Neutrophil (primary cell): ENCODE results near the gene FITM1.
A peak's percentile ranks its signal among the peaks of the same experiment; 100 is the strongest.

Experiments used
- H3K27ac ChIP-seq: fragments of 200-600 bp; sonication (generic); 2 replicates; pipeline ENCODE4 v1.5.1; 2016; ENCODE audit warnings: mild to moderate bottlenecking, moderate library complexity
- H3K27me3 ChIP-seq: fragments of 200-600 bp; sonication (generic); 2 replicates; pipeline ENCODE4 v1.6.0; 2016; ENCODE audit warnings: mild to moderate bottlenecking
- H3K36me3 ChIP-seq: fragments of 200-600 bp; sonication (generic); 2 replicates; pipeline ENCODE4 v1.5.1; 2017
- H3K4me1 ChIP-seq, 2 experiments: fragments of 200-600 bp in 1 of 2; sonication (generic) in 1 of 2; 1 replicate in 1 of 2; 2 replicates in 1 of 2; pipeline versions ENCODE4 v1.5.1 to v1.6.1; 2013 to 2016; ENCODE audit warnings: low read depth in 1 of 2, low read length in 1 of 2, mild to moderate bottlenecking in 1 of 2, moderate library complexity in 1 of 2; ENCODE audit not compliant: control insufficient read depth in 1 of 2, insufficient read depth in 1 of 2
- H3K4me3 ChIP-seq, 2 experiments: fragments of 200-600 bp in 1 of 2; sonication (generic) in 1 of 2; 1 replicate in 1 of 2; 2 replicates in 1 of 2; pipeline ENCODE4 v1.5.1; 2013 to 2016; ENCODE audit warnings: low read depth in 1 of 2, low read length in 1 of 2, mild to moderate bottlenecking in 1 of 2, moderate library complexity in 1 of 2
- H3K9me3 ChIP-seq: fragments of 200-600 bp; sonication (generic); 2 replicates; pipeline ENCODE4 v1.5.1; 2016
- TF ChIP-seq, protein P1 (sequence below): fragments of 200-600 bp; sonication (generic); IDR thresholded peaks from 2 replicates; pipeline ENCODE4 v1.5.1; 2016; ENCODE audit warnings: antibody characterized with exemption

FITM1 gene

DNA sequence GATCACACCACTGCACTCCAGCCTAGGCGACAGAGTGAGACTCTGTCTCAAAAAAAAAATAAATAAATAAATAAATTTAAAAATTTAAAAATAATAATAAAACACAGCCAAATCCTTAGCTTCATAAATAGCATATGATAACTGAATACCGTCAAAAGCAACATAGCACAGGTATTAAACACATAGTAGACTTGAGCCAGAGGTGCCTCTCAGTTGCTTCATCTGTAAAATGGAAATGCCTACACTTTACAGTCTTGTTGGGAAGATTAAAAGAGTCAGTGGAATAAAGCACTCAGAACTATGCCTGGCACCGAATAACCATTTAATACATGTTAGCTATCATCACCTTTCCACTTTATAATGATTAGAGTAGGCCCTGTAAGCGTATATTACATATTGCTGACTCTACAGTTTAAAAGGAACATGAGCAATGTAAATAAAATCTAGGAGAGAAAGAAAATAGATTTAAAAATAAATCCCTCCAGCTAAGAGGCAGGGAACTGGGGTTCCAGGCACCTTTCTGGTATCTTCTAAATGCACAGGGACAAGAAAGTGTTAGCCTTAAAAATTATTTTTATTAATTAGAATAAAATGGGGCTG is 23.7 kb upstream of the FITM1 start:
- Histone ChIP-seq H3K36me3 (no peaks in the 10 kb centered on the region), H3K9me3 (no peaks in the 10 kb centered on the region), H3K27ac (no peak overlapping the region), H3K4me1 (peaks cover 5 to 7% of the 10 kb centered on the region in 2 experiments), H3K4me3 (no peak overlapping the region), H3K27me3 (peaks cover 2% of the 10 kb centered on the region)
- TF ChIP-seq, protein P1, sequence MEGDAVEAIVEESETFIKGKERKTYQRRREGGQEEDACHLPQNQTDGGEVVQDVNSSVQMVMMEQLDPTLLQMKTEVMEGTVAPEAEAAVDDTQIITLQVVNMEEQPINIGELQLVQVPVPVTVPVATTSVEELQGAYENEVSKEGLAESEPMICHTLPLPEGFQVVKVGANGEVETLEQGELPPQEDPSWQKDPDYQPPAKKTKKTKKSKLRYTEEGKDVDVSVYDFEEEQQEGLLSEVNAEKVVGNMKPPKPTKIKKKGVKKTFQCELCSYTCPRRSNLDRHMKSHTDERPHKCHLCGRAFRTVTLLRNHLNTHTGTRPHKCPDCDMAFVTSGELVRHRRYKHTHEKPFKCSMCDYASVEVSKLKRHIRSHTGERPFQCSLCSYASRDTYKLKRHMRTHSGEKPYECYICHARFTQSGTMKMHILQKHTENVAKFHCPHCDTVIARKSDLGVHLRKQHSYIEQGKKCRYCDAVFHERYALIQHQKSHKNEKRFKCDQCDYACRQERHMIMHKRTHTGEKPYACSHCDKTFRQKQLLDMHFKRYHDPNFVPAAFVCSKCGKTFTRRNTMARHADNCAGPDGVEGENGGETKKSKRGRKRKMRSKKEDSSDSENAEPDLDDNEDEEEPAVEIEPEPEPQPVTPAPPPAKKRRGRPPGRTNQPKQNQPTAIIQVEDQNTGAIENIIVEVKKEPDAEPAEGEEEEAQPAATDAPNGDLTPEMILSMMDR = no peak

DNA sequence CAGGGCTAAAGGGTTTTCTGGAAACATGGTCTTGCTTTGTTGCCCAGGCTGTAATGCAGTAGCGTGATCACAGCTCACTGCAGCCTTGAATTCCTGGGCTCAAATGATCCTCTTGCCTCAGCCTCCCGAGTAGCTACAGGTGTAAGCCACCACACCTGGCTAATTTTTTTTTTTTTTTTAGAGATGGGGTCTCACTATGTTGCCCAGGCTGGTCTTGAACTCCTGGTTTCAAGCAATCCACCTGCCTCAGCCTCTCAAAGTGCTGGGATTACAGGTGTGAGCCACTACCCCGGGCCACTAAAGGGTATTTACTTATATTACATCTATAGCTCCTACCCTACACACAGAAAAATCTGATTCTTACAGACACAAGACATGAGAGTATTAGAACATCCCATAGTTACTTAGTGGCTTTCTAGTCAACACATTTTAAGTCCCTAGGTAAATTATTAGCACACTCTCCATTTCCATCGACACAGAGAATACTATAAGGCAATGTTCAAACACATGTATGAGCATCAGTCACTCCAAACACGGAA is 22.1 kb upstream of the FITM1 start:
- Histone ChIP-seq H3K36me3 (no peaks in the 10 kb centered on the region), H3K27ac (peak overlapping the region; percentile 60), H3K9me3 (no peaks in the 10 kb centered on the region), H3K4me1 (peaks cover 8 to 11% of the 10 kb centered on the region in 2 experiments), H3K4me3 (peak overlapping the region in 1 of 2 experiments; percentile 3), H3K27me3 (no peaks in the 10 kb centered on the region)
- TF ChIP-seq, protein P1 = no peak

DNA sequence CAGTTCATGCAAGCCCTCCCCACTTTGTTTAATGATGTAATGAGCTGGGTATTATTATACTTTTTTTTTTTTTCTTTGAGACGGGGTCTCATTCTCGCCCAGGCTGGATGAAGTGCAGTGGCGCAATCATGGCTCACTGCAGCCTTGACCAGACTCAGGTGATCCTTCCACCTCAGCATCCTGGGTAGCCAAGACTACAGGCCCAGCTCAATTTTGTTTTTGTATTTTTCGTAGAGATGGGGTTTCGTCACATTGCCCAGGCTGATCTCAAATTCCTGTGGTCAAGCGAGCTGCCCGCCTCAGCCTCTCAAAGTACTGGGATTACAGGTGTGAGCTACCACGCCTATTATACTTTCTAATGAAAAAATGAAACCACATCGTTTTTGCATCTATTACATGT is 20.4 kb upstream of the FITM1 start:
- TF ChIP-seq, protein P1 = no peak
- no peaks in the 10 kb centered on the region for H3K9me3 ChIP-seq
- H3K4me3 ChIP-seq = no peak overlapping the region
- peaks cover 15 to 16% of the 10 kb centered on the region in 2 experiments for H3K4me1 ChIP-seq
- H3K36me3 ChIP-seq = no peaks in the 10 kb centered on the region
- no peak overlapping the region for H3K27ac ChIP-seq
- H3K27me3 ChIP-seq = no peaks in the 10 kb centered on the region

DNA sequence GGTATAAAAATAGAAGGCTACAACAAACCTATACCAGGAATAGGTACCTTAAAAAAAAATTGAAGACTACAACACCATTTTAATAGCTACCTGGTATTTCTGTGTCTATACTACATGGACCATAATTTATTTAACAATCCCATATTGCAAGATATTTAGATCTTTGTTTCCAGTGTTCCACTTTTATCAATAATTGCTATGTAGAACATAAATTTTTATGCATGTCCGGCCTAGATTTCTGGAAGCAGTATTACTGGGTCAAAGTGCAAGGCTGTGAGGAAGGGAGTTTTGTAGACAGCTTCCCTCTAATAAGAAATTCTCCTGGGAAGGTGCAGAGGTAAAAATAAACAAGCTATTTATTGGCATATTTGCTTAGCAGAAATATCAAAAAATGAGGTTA is 19.9 kb upstream of the FITM1 start:
- H3K27ac ChIP-seq = no peak overlapping the region
- no peaks in the 10 kb centered on the region for H3K27me3 ChIP-seq
- H3K4me1 ChIP-seq = peaks cover 18 to 19% of the 10 kb centered on the region in 2 experiments
- TF ChIP-seq, protein P1 = no peak
- no peaks in the 10 kb centered on the region for H3K36me3 ChIP-seq
- no peaks in the 10 kb centered on the region for H3K9me3 ChIP-seq
- no peak overlapping the region for H3K4me3 ChIP-seq

DNA sequence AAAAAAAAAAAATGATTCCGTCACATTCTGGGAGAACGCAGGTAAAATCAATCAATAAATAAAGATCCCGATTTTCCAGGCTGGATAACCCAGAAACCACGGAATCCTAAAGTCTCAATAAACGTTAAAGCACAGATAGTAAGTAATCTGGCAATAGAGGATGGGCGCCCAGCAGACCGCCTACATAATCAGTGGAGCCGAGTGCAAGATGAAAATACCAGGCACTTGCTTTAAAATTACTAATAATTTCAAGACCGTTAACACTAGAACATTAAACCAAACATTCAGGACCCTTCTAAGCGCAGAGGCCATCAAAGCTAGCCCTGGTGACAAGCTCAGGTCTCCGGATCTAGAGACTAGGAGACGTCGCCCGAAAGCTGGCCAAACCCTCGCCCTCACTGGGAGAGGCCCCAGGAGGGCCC is 17.1 kb upstream of the FITM1 start:
- no peaks in the 10 kb centered on the region for H3K9me3 ChIP-seq
- peak overlapping the region; percentile 67 to 84 for H3K4me3 ChIP-seq

More for the DNA sequence above, 17.1 kb upstream of the FITM1 start:
- H3K27me3 ChIP-seq = no peaks in the 10 kb centered on the region
- peaks cover 30 to 33% of the 10 kb centered on the region in 2 experiments for H3K4me1 ChIP-seq
- TF ChIP-seq, protein P1 = no peak
- H3K36me3 ChIP-seq = peaks cover 14% of the 10 kb centered on the region
- H3K27ac ChIP-seq = peak overlapping the region; percentile 98
